Loucy (cell line): ENCODE results near the gene RITA1.

Source experiments
- H2AFZ ChIP-seq: fragments of 200-600 bp; sonication (generic); 2 replicates; pipeline ENCODE4 v1.6.0; 2016; ENCODE audit warnings: antibody characterized with exemption, mild to moderate bottlenecking, low read length, moderate library complexity
- H3F3A ChIP-seq: fragments of 200-600 bp; 2 replicates; pipeline ENCODE4 v1.6.0; 2016; ENCODE audit warnings: antibody characterized with exemption, low read depth, mild to moderate bottlenecking
- H3K27me3 ChIP-seq: fragments of 200-600 bp; sonication (generic); 2 replicates; pipeline ENCODE4 v1.6.1; 2014; ENCODE audit warnings: low read length, mild to moderate bottlenecking; ENCODE audit not compliant: insufficient read depth, poor library complexity, severe bottlenecking
- H3K36me3 ChIP-seq: fragments of 200-600 bp; sonication (generic); 2 replicates; pipeline ENCODE4 v1.6.1; 2016; ENCODE audit warnings: low read length; ENCODE audit not compliant: insufficient read depth
- H3K4me1 ChIP-seq: fragments of 200-600 bp; sonication (generic); 2 replicates; pipeline ENCODE4 v1.5.1; 2014; ENCODE audit warnings: low read length, mild to moderate bottlenecking; ENCODE audit not compliant: insufficient read depth, poor library complexity, severe bottlenecking
- H3K4me2 ChIP-seq: fragments of 200-600 bp; sonication (generic); 2 replicates; pipeline ENCODE4 v1.6.0; 2014; ENCODE audit warnings: antibody characterized with exemption, low read length, low read depth, mild to moderate bottlenecking; ENCODE audit not compliant: poor library complexity, severe bottlenecking
- H3K4me3 ChIP-seq: fragments of 200-600 bp; sonication (generic); 2 replicates; pipeline ENCODE4 v1.5.1; 2014; ENCODE audit warnings: low read length, mild to moderate bottlenecking, mixed read lengths; ENCODE audit not compliant: poor library complexity, severe bottlenecking
- H3K79me2 ChIP-seq: fragments of 200-600 bp; sonication (generic); 2 replicates; pipeline ENCODE4 v1.6.1; 2014; ENCODE audit warnings: low read length; ENCODE audit not compliant: insufficient read depth
- H3K9ac ChIP-seq: fragments of 200-600 bp; sonication (generic); 2 replicates; pipeline ENCODE4 v1.6.0; 2014; ENCODE audit warnings: mild to moderate bottlenecking, low read depth, low read length, moderate library complexity; ENCODE audit not compliant: poor library complexity, severe bottlenecking
- H3K9me2 ChIP-seq: fragments of 200-600 bp; sonication (generic); replicated peaks from 2 replicates; pipeline ENCODE4 v1.6.1; 2016; ENCODE audit warnings: low read depth, low read length, mixed read lengths
- H3K9me3 ChIP-seq: fragments of 200-600 bp; sonication (generic); 2 replicates; pipeline ENCODE4 v1.6.1; 2014; ENCODE audit warnings: mild to moderate bottlenecking, antibody characterized with exemption, low read length, low read depth; ENCODE audit not compliant: insufficient read depth
- H4K20me1 ChIP-seq: fragments of 200-600 bp; sonication (generic); 2 replicates; pipeline ENCODE4 v1.6.0; 2014; ENCODE audit warnings: antibody characterized with exemption, low read length, mild to moderate bottlenecking; ENCODE audit not compliant: insufficient read depth, poor library complexity, severe bottlenecking
- EZH2phosphoT487 ChIP-seq: fragments of 200-600 bp; IDR thresholded peaks from 2 replicates; pipeline ENCODE4 v1.6.1; 2018; ENCODE audit warnings: antibody characterized with exemption, mild to moderate bottlenecking, moderate library complexity, borderline replicate concordance
- TF ChIP-seq, protein P1 (sequence below): fragments of 200-600 bp; sonication (generic); conservative IDR thresholded peaks from 2 replicates; pipeline ENCODE4 v1.5.1; 2014; ENCODE audit warnings: mild to moderate bottlenecking, antibody characterized with exemption, low read length

The RITA1 gene

DNA sequence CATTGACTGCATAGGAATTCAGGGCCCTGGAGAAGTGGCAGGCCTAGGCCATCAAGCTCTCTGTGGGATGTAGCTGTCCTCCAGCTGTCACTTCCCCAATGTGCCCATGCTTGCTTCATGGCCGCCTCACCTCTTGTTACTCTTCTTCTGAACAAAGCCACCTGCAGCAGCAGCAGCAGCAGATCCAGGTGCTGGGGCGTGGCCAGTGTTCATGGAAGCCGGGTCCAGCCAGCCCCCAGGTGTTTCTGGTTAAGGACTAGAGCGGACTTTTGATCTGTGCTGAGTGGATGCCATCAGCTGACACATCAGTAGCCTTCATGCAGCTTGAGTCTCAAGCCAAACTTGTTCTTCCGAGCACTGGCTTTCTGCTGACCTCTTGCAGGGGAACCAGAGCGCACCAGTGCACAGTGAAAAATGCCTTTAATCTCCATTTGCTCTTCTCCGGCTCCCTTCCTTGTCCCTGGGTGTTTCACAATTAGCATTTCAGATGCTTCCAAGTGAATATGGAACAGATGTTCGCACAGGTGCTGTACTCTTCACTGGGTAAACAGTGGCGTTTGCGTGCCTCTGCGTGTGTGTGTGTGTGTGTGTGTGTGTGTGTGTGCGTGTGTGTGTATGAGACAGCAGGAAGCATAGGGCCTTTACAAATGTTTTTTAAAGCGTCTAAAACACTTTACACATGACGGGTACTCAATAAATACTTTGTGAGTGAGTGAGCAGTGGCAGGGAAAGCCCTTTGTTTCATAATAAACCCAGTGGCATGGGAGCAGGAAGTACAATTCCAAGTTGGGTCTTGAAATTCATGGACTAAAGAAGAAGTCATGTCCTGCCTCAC is 55.9 kb downstream of the RITA1 start:
- TF ChIP-seq EZH2phosphoT487: no peak
- TF ChIP-seq, protein P1, sequence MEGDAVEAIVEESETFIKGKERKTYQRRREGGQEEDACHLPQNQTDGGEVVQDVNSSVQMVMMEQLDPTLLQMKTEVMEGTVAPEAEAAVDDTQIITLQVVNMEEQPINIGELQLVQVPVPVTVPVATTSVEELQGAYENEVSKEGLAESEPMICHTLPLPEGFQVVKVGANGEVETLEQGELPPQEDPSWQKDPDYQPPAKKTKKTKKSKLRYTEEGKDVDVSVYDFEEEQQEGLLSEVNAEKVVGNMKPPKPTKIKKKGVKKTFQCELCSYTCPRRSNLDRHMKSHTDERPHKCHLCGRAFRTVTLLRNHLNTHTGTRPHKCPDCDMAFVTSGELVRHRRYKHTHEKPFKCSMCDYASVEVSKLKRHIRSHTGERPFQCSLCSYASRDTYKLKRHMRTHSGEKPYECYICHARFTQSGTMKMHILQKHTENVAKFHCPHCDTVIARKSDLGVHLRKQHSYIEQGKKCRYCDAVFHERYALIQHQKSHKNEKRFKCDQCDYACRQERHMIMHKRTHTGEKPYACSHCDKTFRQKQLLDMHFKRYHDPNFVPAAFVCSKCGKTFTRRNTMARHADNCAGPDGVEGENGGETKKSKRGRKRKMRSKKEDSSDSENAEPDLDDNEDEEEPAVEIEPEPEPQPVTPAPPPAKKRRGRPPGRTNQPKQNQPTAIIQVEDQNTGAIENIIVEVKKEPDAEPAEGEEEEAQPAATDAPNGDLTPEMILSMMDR: no peak
- Histone ChIP-seq H4K20me1 (no peaks in the 10 kb centered on the region), H3K36me3 (no peaks in the 10 kb centered on the region), H3K4me1 (no peaks in the 10 kb centered on the region), H3K79me2 (no peaks in the 10 kb centered on the region), H3K4me3 (no peak overlapping the region), H3K4me2 (no peak overlapping the region), H3K9me2 (no peaks in the 10 kb centered on the region), H3K9me3 (no peaks in the 10 kb centered on the region), H2AFZ (no peak overlapping the region), H3K9ac (no peak overlapping the region), H3K27me3 (no peaks in the 10 kb centered on the region), H3F3A (no peaks in the 10 kb centered on the region)
